Stimulated activated naive CD8-positive, alpha-beta T cell treated with anti-CD3 and anti-CD28 coated beads, Interleukin-15, Interleukin-2, amounts not matched to agents 100 ng/mL and 50 ng/mL, for 24 hours (primary cell): ENCODE measurements around the gene SSNA1.

Experiments used
- H3K27ac Mint-ChIP-seq: one replicate; pipeline ENCODE4 v1.8.0; 2021; ENCODE audit warnings: mild to moderate bottlenecking, mixed read lengths
- H3K27me3 Mint-ChIP-seq: one replicate; pipeline ENCODE4 v1.8.0; 2021; ENCODE audit warnings: mixed read lengths
- H3K36me3 Mint-ChIP-seq: one replicate; pipeline ENCODE4 v1.8.0; 2021; ENCODE audit warnings: low read depth, mixed read lengths
- H3K4me1 Mint-ChIP-seq: one replicate; pipeline ENCODE4 v1.8.0; 2021; ENCODE audit warnings: low read depth, mixed read lengths
- H3K4me3 Mint-ChIP-seq: one replicate; pipeline ENCODE4 v1.8.0; 2021; ENCODE audit warnings: mild to moderate bottlenecking, mixed read lengths
- H3K9me3 Mint-ChIP-seq: one replicate; pipeline ENCODE4 v1.8.0; 2021; ENCODE audit warnings: mixed read lengths

SSNA1 gene

DNA sequence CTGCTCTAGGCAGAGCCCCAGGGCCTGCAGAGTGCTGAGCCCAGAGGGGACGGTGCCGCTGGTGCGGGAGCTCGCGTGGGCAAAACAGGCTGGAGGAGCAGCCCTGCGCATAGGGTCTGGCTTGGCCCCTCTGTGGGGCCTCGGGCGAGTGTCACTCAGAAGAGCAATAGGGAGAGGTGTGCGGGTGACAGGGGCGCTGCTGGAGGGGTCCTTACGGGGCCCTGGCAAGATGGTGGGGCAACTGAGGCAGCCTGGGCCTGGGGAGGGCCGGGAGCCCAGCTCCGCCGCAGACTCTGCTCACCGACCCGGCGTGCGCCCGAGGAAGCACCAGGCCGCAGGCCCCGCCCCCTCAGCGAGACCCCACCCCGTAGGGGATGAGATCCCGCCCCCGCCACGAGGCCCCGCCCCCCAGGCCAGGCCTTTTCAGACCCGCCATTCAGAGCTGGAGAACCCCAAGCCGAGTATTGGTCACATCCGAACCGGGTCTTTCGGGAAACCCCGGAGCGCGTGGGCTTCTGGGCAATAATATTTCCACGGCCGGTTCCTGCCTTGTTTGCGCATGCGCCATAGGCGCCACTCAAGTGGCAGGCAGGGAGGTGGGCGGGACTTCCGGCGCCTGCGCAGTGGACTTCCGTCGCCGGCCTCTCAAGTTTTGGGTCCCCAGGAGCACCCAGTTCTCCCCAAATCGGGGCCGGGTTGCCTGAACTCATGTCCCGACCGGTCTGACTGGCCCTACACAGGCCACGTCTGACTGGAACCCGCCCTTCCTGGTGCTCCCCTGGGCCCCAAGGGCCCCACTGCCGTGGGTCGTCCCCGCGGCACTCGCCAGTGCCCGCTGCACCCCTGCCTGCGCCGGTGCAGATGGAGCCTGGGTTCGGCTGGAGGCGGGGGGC is 34.8 kb downstream of the SSNA1 start:
- H3K27me3 Mint-ChIP-seq, result peaks cover 4% of the 10 kb centered on the region
- H3K4me1 Mint-ChIP-seq, result peaks cover 10% of the 10 kb centered on the region
- H3K9me3 Mint-ChIP-seq, result no peaks in the 10 kb centered on the region
- H3K36me3 Mint-ChIP-seq, result no peaks in the 10 kb centered on the region
- H3K4me3 Mint-ChIP-seq, result peak overlapping the region; percentile 83
- H3K27ac Mint-ChIP-seq, result no peak overlapping the region

DNA sequence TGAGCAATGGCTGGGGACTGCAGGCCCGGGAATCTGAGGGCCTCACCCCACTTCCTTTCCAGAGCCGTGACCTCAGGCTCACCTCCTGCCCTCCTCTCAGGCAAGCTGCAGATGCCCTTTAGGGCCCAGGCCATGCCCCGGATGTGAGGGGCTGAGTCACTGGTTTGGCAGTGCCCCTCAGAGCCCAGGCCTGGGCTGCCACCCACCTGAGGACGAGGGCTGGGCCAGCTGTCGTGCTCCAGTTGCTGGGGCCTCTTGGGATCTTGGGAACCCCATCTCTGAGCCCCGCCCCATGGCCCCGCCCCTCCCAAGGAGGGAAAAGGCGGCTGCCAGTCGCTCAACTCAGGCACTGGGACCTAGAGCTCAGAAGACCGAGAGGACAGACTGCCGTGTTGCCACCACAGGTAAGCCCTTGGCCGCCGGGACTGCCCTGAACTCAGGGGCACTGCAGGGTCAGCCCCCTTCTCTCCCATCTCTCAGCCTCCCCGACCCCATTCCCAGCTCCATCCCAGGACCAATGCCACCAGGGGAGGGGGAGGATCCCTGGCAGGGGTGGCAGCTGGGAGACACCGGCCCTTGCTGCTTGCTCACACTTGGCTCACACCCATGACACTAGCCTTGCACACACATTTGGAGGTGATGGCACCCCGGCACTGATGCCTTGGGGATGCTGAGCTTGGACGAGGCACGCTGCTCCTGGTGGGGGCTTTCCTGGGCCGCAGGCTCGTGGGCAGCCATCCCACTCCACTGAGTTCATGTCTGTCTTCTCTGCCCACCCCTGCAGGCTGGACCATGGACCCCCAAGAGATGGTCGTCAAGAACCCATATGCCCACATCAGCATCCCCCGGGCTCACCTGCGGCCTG is 36.6 kb downstream of the SSNA1 start, which contains the start of gene CYSRT1:
Gene CYSRT1 (plus strand): TSS at position 345 of the 865 bp plus-strand sequence. CDS start 448 bp downstream, at position 793.
- H3K4me3 Mint-ChIP-seq, result peak within 1 kb of the TSS; percentile 76
- no peaks in the 10 kb centered on the region for H3K9me3 Mint-ChIP-seq
- no peak within 1 kb of the TSS for H3K27ac Mint-ChIP-seq
- peaks cover 10% of the 10 kb centered on the region for H3K4me1 Mint-ChIP-seq
- H3K27me3 Mint-ChIP-seq, result peaks cover 4% of the 10 kb centered on the region
- no peaks in the 10 kb centered on the region for H3K36me3 Mint-ChIP-seq

DNA sequence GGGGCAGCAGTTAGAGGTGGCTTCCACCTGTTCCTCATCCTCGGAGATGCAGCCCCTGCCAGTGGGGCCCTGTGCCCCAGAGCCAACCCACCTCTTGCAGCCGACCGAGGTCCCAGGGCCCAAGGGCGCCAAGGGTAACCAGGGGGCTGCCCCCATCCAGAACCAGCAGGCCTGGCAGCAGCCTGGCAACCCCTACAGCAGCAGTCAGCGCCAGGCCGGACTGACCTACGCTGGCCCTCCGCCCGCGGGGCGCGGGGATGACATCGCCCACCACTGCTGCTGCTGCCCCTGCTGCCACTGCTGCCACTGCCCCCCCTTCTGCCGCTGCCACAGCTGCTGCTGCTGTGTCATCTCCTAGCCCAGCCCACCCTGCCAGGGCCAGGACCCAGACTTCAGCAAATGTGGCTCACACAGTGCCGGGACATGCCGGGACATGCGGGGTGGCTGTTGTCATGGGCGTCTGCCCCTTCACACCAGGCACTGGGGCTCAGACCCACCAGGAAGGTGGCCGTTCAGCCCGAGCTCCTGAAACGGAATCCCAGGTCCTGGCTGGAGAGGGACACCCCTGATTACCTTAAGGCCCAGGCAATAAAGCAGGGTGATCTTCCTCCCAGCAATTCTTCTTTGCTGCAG is 37.3 kb downstream of the SSNA1 start:
- H3K4me3 Mint-ChIP-seq, result no peak overlapping the region
- H3K9me3 Mint-ChIP-seq, result no peaks in the 10 kb centered on the region
- H3K27me3 Mint-ChIP-seq, result peaks cover 4% of the 10 kb centered on the region
- H3K36me3 Mint-ChIP-seq, result no peaks in the 10 kb centered on the region
- H3K27ac Mint-ChIP-seq, result no peak overlapping the region
- H3K4me1 Mint-ChIP-seq, result peaks cover 10% of the 10 kb centered on the region

DNA sequence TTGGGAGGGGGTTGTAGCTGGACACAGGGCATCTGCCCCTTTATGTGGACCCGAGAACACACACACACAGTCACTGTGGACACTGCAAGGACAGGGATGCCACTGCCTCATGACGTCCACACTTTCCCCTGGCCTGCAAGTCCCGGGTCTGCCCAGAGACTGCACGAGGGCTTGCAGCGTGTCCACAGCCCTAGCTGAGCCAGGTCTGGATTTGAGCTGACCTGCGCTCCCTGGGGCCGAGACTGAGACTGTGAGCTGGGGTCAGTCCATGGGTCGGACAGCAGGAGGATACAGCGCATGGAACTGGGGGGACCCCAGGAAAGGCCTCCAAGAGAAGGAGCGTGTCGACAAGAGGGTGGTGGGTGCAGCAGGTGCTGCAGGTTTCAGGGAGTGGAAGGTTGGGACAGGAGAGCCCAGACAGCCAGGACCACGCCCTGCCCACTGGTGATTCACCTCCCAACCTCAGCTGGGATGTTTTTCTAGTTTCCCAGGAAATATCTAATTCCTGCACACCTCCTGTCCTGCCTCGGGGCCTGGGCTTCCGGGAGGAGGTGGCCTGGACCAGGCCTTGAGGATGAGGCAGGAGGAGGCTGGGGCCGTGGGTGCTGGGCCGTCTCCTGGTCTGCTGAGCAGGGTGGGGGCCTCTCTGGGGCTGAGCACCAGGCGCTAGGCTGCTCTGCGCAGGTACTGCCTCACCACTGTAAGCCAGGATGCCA is 38.0 kb downstream of the SSNA1 start:
- Mint-ChIP-seq H3K4me3 (no peak overlapping the region), H3K9me3 (no peaks in the 10 kb centered on the region), H3K27ac (no peak overlapping the region), H3K4me1 (peaks cover 10% of the 10 kb centered on the region), H3K36me3 (no peaks in the 10 kb centered on the region), H3K27me3 (peaks cover 4% of the 10 kb centered on the region)

DNA sequence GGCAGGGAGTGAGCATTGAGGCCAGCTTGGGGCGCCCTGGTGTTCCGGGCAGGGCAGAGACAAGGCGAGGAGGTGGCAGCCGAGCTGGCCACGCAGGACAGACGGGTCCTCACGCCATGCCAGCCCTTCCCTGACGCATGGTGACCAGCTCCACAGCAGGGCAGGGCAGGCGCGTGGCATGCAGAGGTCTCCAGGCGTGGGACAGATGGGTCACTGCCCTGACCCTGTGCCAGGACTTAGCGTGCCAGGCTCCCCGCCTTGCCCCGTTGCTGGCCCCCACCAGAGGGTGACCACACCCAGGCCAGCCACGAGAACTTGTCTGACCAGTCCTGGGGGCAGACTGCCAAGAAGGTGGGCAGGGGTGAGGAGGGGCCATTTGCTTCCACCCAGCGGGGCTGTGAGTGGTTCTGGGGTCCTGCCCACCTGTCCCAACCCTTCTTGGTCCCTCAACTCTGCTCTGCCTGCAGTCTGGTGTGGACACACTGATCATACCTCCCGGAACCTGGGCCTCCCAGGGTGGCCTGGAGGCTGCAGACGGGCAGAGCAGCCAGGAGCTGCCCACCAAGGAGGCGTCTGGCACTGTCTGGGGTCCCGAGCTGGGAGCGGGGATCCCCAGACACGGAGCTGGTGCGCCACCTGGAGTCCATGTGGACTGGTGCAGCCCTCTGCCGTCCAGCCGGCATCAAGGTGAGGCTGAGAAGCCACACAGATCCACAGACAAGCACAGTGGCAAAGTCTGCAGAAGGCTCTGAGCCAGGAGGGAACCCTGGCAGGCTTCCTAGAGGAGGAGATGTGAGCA is 38.8 kb downstream of the SSNA1 start, which contains the start of gene RNF224:
Gene RNF224 (plus strand): TSS at position 449 of the 799 bp plus-strand sequence. CDS start 834 bp downstream, outside the sequence.
- Mint-ChIP-seq H3K4me3 (no peak within 1 kb of the TSS), H3K27ac (peak within 1 kb of the TSS; percentile 70), H3K36me3 (no peaks in the 10 kb centered on the region), H3K9me3 (no peaks in the 10 kb centered on the region), H3K27me3 (peaks cover 4% of the 10 kb centered on the region), H3K4me1 (peaks cover 10% of the 10 kb centered on the region)

DNA sequence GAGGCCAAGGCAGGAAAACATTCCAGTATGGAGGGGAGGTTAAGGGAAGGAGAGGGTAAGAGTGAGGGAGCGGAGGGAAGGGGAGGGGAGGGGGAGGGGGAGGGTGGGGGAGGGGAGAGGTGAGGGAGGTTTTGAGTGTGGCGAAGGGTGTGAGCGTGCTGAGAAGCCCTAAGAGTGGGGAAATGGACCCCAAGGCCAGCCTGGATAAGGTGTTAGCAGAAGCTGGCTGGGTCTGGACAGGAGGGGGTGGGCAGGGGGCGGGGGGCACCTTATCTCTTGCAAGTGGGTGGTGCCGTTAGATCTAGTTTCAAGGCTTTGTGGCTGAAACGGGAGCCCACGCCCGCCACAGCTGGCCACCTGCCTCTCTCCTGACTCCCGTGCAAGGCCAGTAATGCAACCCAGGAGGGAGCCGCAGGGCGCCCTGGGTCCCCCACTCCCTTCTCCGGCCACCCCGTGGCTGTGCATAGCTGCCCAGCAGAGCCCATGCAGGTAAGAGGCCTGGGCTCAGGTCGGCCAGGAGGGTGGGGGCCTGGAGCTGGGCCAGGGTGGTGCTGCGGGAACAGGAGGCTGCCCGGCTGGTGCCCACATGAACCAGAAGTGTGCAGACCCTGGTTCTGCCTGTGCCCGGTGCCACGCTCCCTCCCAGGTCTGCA is 39.5 kb downstream of the SSNA1 start:
- Mint-ChIP-seq H3K9me3 (no peaks in the 10 kb centered on the region), H3K27ac (peak overlapping the region; percentile 70), H3K27me3 (peaks cover 4% of the 10 kb centered on the region), H3K4me3 (no peak overlapping the region), H3K36me3 (no peaks in the 10 kb centered on the region), H3K4me1 (peaks cover 10% of the 10 kb centered on the region)

DNA sequence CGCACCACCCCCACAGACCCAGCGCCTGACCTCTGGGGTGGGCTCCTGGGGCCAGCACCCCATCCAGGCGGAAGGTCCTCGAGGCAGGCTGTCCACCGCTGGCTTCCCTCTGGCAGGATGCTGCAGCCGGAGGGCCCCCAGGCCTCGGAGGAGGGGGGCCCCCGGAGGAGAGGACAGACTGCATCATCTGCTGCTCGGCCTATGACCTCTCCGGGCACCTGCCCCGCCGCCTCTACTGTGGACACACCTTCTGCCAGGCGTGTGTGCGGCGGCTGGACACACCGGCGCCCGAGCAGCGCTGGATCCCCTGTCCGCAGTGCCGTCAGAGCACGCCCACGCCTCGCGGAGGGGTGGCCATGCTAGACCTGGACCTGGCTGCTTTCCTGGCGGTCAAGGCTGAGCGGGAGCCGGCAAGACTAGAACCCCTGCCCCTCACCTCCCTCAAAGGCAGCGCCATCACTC is 40.1 kb downstream of the SSNA1 start:
- Mint-ChIP-seq H3K27me3 (peaks cover 4% of the 10 kb centered on the region), H3K4me1 (peaks cover 10% of the 10 kb centered on the region), H3K4me3 (no peak overlapping the region), H3K36me3 (no peaks in the 10 kb centered on the region), H3K27ac (no peak overlapping the region), H3K9me3 (no peaks in the 10 kb centered on the region)

DNA sequence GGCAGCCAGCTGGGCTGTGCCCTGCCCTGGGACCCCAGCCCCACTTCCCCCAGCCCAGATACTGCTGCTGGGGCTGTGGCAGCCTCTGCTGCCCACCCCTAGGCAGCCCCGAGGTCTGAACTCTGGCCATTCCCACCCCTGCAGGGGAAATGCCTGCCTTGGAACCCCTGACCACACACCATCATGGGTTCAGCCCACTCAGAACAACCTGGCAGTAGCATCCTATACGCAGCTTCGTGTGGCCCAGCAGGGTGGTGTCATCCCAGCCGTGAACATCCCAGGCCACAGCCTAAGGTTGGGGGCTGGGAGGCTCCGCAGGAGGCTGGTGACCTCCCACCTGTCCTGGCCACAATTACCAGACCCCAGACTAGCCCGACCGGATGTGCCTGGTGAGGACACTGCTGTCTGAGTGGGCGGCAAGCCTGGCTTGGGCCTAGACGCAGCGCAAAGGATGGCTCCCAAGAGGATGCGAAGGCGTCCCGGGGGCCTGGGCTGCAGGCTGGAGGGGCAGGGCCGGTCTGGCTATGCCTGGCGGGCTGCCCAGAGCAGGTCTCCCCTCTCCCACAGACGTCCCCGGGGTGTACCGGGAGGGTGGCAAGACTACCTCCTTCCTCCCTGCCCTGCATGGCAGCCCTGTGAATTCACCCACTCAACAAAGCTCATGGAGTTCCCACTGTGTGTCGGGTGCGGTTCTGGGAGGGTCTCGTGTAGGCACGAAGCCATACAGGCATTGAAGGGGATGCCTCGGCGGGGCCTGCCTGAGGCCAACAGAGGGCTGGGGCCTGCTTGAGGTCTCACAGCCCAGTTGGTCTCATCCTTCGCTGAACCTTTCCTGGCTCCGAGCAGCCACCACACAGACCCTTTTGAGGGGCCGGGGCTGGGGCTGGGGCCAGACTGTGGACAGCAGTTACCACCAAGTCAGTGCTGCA is 40.8 kb downstream of the SSNA1 start:
- Mint-ChIP-seq H3K9me3 (no peaks in the 10 kb centered on the region), H3K36me3 (no peaks in the 10 kb centered on the region), H3K4me3 (no peak overlapping the region), H3K27me3 (peaks cover 4% of the 10 kb centered on the region), H3K4me1 (peaks cover 4% of the 10 kb centered on the region), H3K27ac (no peak overlapping the region)

DNA sequence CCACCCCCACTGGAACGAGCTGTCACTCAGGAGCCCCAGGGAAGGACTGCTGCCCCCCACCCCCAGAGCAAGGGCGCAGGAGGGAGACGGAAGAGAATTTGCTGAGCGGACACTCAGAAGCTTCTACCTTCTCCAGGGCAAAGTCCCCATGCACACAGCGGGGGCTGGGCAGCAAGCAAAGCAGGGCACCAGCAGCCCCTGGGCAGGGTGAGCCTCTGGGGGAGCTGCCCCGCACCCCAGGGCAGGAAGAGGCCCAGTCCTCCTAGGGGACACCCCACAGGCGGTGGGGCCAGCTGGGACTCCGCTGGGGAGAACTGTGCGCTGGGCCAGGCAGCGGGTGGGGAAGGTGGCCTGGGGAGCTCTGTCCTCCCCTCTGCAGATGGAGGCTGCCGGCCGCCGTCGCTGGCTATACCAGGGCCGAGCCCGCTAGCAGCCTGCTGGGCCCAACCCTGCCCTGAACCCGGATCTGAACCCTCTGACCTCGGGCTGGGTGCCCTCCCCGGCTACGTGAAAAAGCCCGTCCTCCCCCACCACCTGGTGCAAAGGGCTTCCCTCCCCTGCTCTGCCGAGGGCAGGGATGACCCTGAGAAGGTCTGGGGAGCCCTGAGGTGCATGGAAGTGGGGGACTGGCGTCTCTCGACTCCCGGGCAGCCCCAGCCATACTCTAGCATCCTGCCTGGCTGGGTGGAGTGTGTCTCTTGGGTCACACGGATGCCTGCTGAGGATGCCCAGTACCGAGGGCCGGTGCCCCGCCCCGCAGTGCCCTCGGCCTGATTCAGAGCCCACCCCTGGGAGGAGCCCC is 41.6 kb downstream of the SSNA1 start:
- Mint-ChIP-seq H3K27ac (no peak overlapping the region), H3K4me3 (no peak overlapping the region), H3K36me3 (no peaks in the 10 kb centered on the region), H3K9me3 (no peaks in the 10 kb centered on the region), H3K4me1 (peaks cover 4% of the 10 kb centered on the region), H3K27me3 (peaks cover 4% of the 10 kb centered on the region)

DNA sequence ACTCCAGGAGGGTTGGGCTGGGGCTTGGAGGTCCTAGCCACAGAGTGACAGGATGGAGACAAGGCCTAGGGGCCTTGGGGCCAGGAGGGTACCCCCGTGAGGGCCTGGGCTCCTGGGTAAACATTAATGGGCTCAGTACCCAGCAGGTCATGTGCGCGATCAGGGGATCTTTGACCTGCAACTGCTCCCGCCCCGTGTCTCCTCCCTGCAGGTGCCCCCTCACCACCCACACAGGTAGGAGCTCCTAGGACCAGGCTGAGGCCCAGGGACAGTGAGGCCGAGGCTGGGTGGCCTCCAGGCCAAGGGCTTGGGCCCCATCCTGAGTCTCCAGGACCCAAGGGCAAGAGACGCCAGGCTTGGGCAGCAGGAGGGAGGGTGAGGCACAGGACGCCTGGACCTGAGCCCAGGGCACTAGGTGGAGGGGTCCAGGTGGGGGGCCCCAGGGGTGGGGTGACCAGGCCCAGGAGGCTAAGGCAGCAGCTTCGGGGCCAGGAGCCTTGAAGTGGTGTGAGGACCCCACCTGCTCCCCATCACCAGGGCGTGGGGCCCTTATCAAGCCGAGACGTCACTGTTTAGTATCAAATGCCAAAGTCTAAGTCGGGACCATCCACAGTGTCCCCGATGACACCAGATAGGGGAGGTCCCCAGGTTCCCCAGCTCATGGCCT is 42.4 kb downstream of the SSNA1 start, which contains the start of gene SLC34A3:
Gene SLC34A3 (plus strand): TSS at position 197 of the 667 bp plus-strand sequence. CDS start 802 bp downstream, outside the sequence.
- peaks cover 4% of the 10 kb centered on the region for H3K27me3 Mint-ChIP-seq
- H3K27ac Mint-ChIP-seq, result no peak within 1 kb of the TSS
- H3K4me3 Mint-ChIP-seq, result no peak within 1 kb of the TSS
- no peaks in the 10 kb centered on the region for H3K9me3 Mint-ChIP-seq
- no peaks in the 10 kb centered on the region for H3K36me3 Mint-ChIP-seq
- H3K4me1 Mint-ChIP-seq, result peaks cover 4% of the 10 kb centered on the region

DNA sequence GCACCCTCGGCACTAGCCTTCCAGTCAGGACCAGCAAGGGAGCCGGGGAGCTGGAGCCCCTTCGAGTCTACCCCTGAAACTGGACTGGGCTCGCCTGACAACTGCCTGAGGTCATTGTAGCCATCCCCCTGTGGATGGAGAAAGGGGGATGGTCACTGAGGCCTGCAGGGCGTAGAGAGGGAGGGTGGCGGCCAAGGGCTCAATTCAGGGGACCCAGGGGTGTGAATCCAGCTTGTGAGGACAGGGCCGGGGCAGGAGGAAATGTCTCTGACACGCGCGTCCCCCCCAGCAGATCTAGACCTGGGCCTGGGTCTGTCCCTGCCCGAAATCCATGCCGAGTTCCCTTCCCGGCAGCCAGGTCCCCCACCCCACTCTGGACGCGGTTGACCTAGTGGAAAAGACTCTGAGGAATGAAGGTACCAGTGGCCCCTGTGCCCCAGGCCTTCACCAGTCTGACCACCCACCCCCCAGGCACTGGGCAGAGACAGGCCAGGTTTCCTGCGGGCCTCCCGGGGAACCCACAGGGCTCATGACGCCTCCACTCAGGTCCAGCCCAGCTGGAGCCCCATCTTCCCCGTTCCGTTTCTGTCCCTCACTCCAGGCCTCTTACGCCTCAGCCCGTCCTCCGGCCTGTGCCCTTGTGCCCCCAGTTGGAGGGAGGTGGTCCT is 43.0 kb downstream of the SSNA1 start:
- H3K36me3 Mint-ChIP-seq, result no peaks in the 10 kb centered on the region

More for the DNA sequence above, 43.0 kb downstream of the SSNA1 start:
- Mint-ChIP-seq H3K4me1 (peaks cover 4% of the 10 kb centered on the region), H3K4me3 (no peak overlapping the region), H3K9me3 (no peaks in the 10 kb centered on the region), H3K27ac (no peak overlapping the region), H3K27me3 (peaks cover 4% of the 10 kb centered on the region)
